H1 (cell line): ENCODE results near the gene ZNF366. TPM values are rescaled to one million over a fixed set of nuclear protein-coding genes. Genes with fewer than 3 reads are reported as not detected.

Source experiments
- CTCF ChIA-PET: fragments of 300-600 bp; sonication (Branson Sonifier 250); formaldehyde crosslinking; loops from one replicate; lab custom pipeline; 2021; ENCODE audit not compliant: partially characterized antibody; lab: Charles Lee
- POLR2A ChIA-PET: fragments of 300-600 bp; sonication (Branson Sonifier 250); formaldehyde crosslinking; loops from one replicate; lab custom pipeline; 2021; ENCODE audit warnings: inconsistent platforms; ENCODE audit not compliant: partially characterized antibody; lab: Charles Lee
- DNase-seq, 2 experiments: peaks; one replicate each; pipeline versions ENCODE4 v3.0.0 to v3.0.0-alpha.2; 2010 to 2022; ENCODE audit warnings: low spot score in 2 of 2, low read depth in 1 of 2, mixed read lengths in 1 of 2
- FAIRE-seq: peaks from 2 replicates; lab custom pipeline; 2011; peaks lifted over from hg19 to GRCh38; lab: Jason Lieb, UNC
- H2AFZ ChIP-seq: 2 replicates; pipeline ENCODE4 v1.8.1; 2012; ENCODE audit warnings: low read length, inconsistent platforms
- H2AK5ac ChIP-seq: 2 replicates; pipeline ENCODE4 v1.6.1; 2013; ENCODE audit warnings: low read depth, low read length
- H2BK120ac ChIP-seq: replicated peaks from 2 replicates; pipeline ENCODE3; 2013; ENCODE audit warnings: low read depth, low read length, inconsistent platforms
- H2BK12ac ChIP-seq: 2 replicates; pipeline ENCODE4 v1.6.1; 2013; ENCODE audit warnings: low read depth, low read length
- H2BK15ac ChIP-seq: 2 replicates; pipeline ENCODE4 v1.6.1; 2013; ENCODE audit warnings: low read length
- H2BK20ac ChIP-seq: 2 replicates; pipeline ENCODE4 v1.6.1; 2013; ENCODE audit warnings: low read length
- H2BK5ac ChIP-seq: 2 replicates; pipeline ENCODE4 v1.6.1; 2013; ENCODE audit warnings: low read depth, low read length
- H3K14ac ChIP-seq: 2 replicates; pipeline ENCODE4 v1.6.1; 2013; ENCODE audit warnings: inconsistent platforms; ENCODE audit not compliant: insufficient read length
- H3K18ac ChIP-seq: 2 replicates; pipeline ENCODE4 v1.6.1; 2013; ENCODE audit warnings: low read length; ENCODE audit errors: extremely low read depth
- H3K23ac ChIP-seq: 2 replicates; pipeline ENCODE4 v1.6.1; 2013; ENCODE audit warnings: inconsistent platforms; ENCODE audit not compliant: insufficient read length
- H3K23me2 ChIP-seq: 2 replicates; pipeline ENCODE4 v1.6.1; 2013; ENCODE audit warnings: low read depth, low read length
- H3K27ac ChIP-seq: 2 replicates; pipeline ENCODE4 v1.6.1; 2011; ENCODE audit warnings: low read depth, low read length, inconsistent platforms
- H3K27me3 ChIP-seq, 4 experiments: replicated peaks in 1 of 4; 1 replicate in 1 of 4; 2 replicates in 3 of 4; pipeline versions ENCODE4 v1.6.1 to v1.8.1; 2011 to 2013; ENCODE audit warnings: low read length in 3 of 4, mild to moderate bottlenecking in 3 of 4, inconsistent platforms in 2 of 4, mixed read lengths in 2 of 4, moderate library complexity in 1 of 4; ENCODE audit not compliant: control insufficient read depth in 3 of 4, insufficient read depth in 3 of 4; ENCODE audit errors: extremely low read depth in 1 of 4
- H3K36me3 ChIP-seq, 4 experiments: 2 replicates each; pipeline versions ENCODE4 v1.6.1 to v1.8.1; 2011 to 2013; ENCODE audit warnings: mild to moderate bottlenecking in 4 of 4, low read length in 3 of 4, moderate library complexity in 2 of 4, control low read depth in 1 of 4, inconsistent platforms in 1 of 4; ENCODE audit not compliant: insufficient read depth in 4 of 4, control insufficient read depth in 2 of 4
- H3K4ac ChIP-seq: replicated peaks from 2 replicates; pipeline ENCODE3; 2013; ENCODE audit warnings: low read length, low read depth, mixed read lengths, inconsistent platforms; ENCODE audit not compliant: insufficient read length
- H3K4me1 ChIP-seq, 4 experiments: replicated peaks in 1 of 4; 1 replicate in 1 of 4; 2 replicates in 3 of 4; pipeline versions ENCODE4 v1.6.1 to v1.8.1; 2011 to 2013; ENCODE audit warnings: low read length in 3 of 4, inconsistent platforms in 2 of 4, mixed read lengths in 1 of 4; ENCODE audit not compliant: insufficient read depth in 4 of 4, control insufficient read depth in 3 of 4
- H3K4me2 ChIP-seq, 2 experiments: 2 replicates each; pipeline versions ENCODE4 v1.6.1 to v1.8.1; 2011 to 2013; ENCODE audit warnings: low read depth in 2 of 2, low read length in 2 of 2, control low read depth in 1 of 2, inconsistent platforms in 1 of 2, mild to moderate bottlenecking in 1 of 2; ENCODE audit not compliant: insufficient read depth in 1 of 2
- H3K4me3 ChIP-seq, 4 experiments: fragments of 200-600, 300-600 bp in 1 of 4; sonication (generic), shearing (Covaris generic), sonication (Bioruptor Twin) in 1 of 4; 2 replicates each; pipeline versions ENCODE4 v1.5.1 to v1.8.1; 2011 to 2016; ENCODE audit warnings: low read length in 4 of 4, low read depth in 3 of 4, control low read depth in 2 of 4, inconsistent platforms in 2 of 4, mild to moderate bottlenecking in 2 of 4, mixed read lengths in 1 of 4, moderate library complexity in 1 of 4; ENCODE audit not compliant: insufficient read depth in 2 of 4; ENCODE audit errors: extremely low read depth in 1 of 4
- H3K56ac ChIP-seq: replicated peaks from 2 replicates; pipeline ENCODE3; 2013; ENCODE audit warnings: low read depth, mild to moderate bottlenecking, mixed read lengths, low read length, inconsistent platforms; ENCODE audit not compliant: insufficient read length
- H3K79me1 ChIP-seq: 2 replicates; pipeline ENCODE4 v1.6.1; 2013; ENCODE audit warnings: low read depth, low read length, control low read depth
- H3K79me2 ChIP-seq, 2 experiments: 2 replicates each; pipeline versions ENCODE4 v1.6.1 to v1.8.1; 2012 to 2013; ENCODE audit warnings: low read length in 2 of 2, mild to moderate bottlenecking in 2 of 2, inconsistent platforms in 1 of 2; ENCODE audit not compliant: insufficient read depth in 2 of 2, control insufficient read depth in 1 of 2
- H3K9ac ChIP-seq, 4 experiments: replicated peaks in 1 of 4; 1 replicate in 1 of 4; 2 replicates in 3 of 4; pipeline versions ENCODE4 v1.6.1 to v1.8.1; 2011 to 2013; ENCODE audit warnings: low read depth in 3 of 4, low read length in 3 of 4, control low read depth in 2 of 4, mild to moderate bottlenecking in 2 of 4, moderate library complexity in 2 of 4, inconsistent platforms in 1 of 4; ENCODE audit errors: extremely low read depth in 1 of 4
- H3K9me3 ChIP-seq, 2 experiments: 2 replicates each; pipeline versions ENCODE4 v1.6.1 to v1.8.1; 2012 to 2013; ENCODE audit warnings: mild to moderate bottlenecking in 2 of 2, moderate library complexity in 2 of 2, control low read depth in 1 of 2, inconsistent platforms in 1 of 2, low read depth in 1 of 2, low read length in 1 of 2, mixed read lengths in 1 of 2; ENCODE audit not compliant: insufficient read depth in 2 of 2
- H4K20me1 ChIP-seq, 2 experiments: replicated peaks in 1 of 2; 2 replicates each; pipeline versions ENCODE3 to v1.8.1; 2011 to 2013; ENCODE audit warnings: inconsistent platforms in 2 of 2, low read length in 2 of 2, mild to moderate bottlenecking in 1 of 2; ENCODE audit not compliant: insufficient read depth in 2 of 2, control insufficient read depth in 1 of 2
- H4K5ac ChIP-seq: 2 replicates; pipeline ENCODE4 v1.6.1; 2013; ENCODE audit warnings: low read length, low read depth, mixed read lengths, inconsistent platforms; ENCODE audit not compliant: insufficient read length
- H4K8ac ChIP-seq: 2 replicates; pipeline ENCODE4 v1.8.0; 2013; ENCODE audit warnings: mild to moderate bottlenecking, moderate library complexity, low read length, inconsistent platforms; ENCODE audit not compliant: insufficient read depth; ENCODE audit errors: extremely low read depth
- H4K91ac ChIP-seq: replicated peaks from 2 replicates; pipeline ENCODE3; 2013; ENCODE audit warnings: low read length, mixed read lengths, inconsistent platforms; ENCODE audit not compliant: insufficient read length
- BACH1 ChIP-seq: IDR thresholded peaks from 2 replicates; pipeline ENCODE4 v1.6.1; 2012; ENCODE audit warnings: low read length, improper control_type of control experiment
- GABPA ChIP-seq: IDR thresholded peaks from 2 replicates; pipeline ENCODE4 v1.6.1; 2011; ENCODE audit warnings: mild to moderate bottlenecking, low read length, moderate library complexity, borderline replicate concordance; ENCODE audit not compliant: insufficient read depth
- JUN ChIP-seq: IDR thresholded peaks from 2 replicates; pipeline ENCODE4 v1.6.1; 2011; ENCODE audit warnings: low read depth, mild to moderate bottlenecking, improper control_type of control experiment, low read length
- KDM4A ChIP-seq: IDR thresholded peaks from one replicate; pipeline ENCODE4 v1.7.1; 2012; ENCODE audit warnings: low read depth, mild to moderate bottlenecking, moderate library complexity, low read length, inconsistent platforms; ENCODE audit not compliant: severe bottlenecking
- PHF8 ChIP-seq: fragments of 200-600 bp; sonication (generic); conservative IDR thresholded peaks from 2 replicates; pipeline ENCODE4 v1.7.1; 2012; ENCODE audit warnings: low read depth, mild to moderate bottlenecking, inconsistent platforms, low read length, moderate library complexity
- POLR2A ChIP-seq, 2 experiments: IDR thresholded peaks; 1 replicate in 1 of 2; 2 replicates in 1 of 2; pipeline ENCODE4 v1.6.1; 2011; ENCODE audit warnings: low read depth in 2 of 2, low read length in 2 of 2, mild to moderate bottlenecking in 2 of 2; ENCODE audit errors: control extremely low read depth in 1 of 2
- SP2 ChIP-seq: IDR thresholded peaks from 2 replicates; pipeline ENCODE4 v1.6.1; 2012; ENCODE audit warnings: mild to moderate bottlenecking, low read length, inconsistent platforms
- TAF7 ChIP-seq: optimal IDR thresholded peaks from 2 replicates; pipeline ENCODE3; 2011; ENCODE audit warnings: low read depth, mild to moderate bottlenecking, inconsistent platforms, low read length, moderate library complexity, borderline replicate concordance
- WGBS, 2 experiments: shearing (Covaris generic) in 1 of 2; methylation state at CpG; one replicate each; pipeline versions ENCODE4 v1.1.6 to v1.1.7; 2013 to 2015; ENCODE audit warnings: low lambda C conversion rate in 2 of 2, mixed read lengths in 2 of 2, inconsistent platforms in 1 of 2, low coverage in 1 of 2, missing lambda C conversion rate in 1 of 2; ENCODE audit not compliant: insufficient replicate concordance in 2 of 2, insufficient coverage in 1 of 2, insufficient read length in 1 of 2; ENCODE audit errors: extremely low coverage in 1 of 2, missing lambda C conversion rate in 1 of 2; 5-methylcytosine and 5-hydroxymethylcytosine counted together
- polyA plus RNA-seq, 7 experiments: library from polyadenylated mRNA; depleted of rRNA in 3 of 7; stranded (reverse) in 5 of 7; unstranded in 2 of 7; fragments of >200 nt in 5 of 7; fragments of 200-250 nt in 2 of 7; gene quantifications; 1 replicate in 5 of 7; 2 replicates in 1 of 7; 4 replicates in 1 of 7; pipeline versions ENCODE4 v1.2.1 to v1.2.3, GENCODE V29; 2011 to 2013; ENCODE audit warnings: missing spikeins in 2 of 7, mixed read lengths in 2 of 7
- total RNA-seq: library from RNA; stranded (reverse); fragmentation: NEBNext Ultra II Directional; extraction: Animal tissue kit (Norgen Biotek cat#: 25700); gene quantifications from 2 replicates; pipeline ENCODE4 v1.2.1, GENCODE V29; 2021

The ZNF366 gene
- total and polyA plus RNA-seq, 2 of the 8 experiments (the other 6 are each of a cell fraction or from before 2014, with no cell fraction given): not detected

- no peak overlapping the region for H2BK20ac ChIP-seq
- no peak overlapping the region for H2BK5ac ChIP-seq
- no peak overlapping the region for H3K9ac ChIP-seq
- H3K36me3 ChIP-seq: no peaks in the 10 kb centered on the region
- no peak overlapping the region for H4K91ac ChIP-seq
- H3K23me2 ChIP-seq: no peaks in the 10 kb centered on the region
- no peak overlapping the region for H3K4ac ChIP-seq
- H2BK120ac ChIP-seq: no peak overlapping the region
- H3K79me2 ChIP-seq: no peaks in the 10 kb centered on the region
- H3K27ac ChIP-seq: no peak overlapping the region
- H3K9me3 ChIP-seq: no peaks in the 10 kb centered on the region
- ChIA-PET CTCF (interaction anchor here (1.0 to 1.3 kb wide), 4 partner anchors 9 to 279 kb away, joined by 3 to 4 read pairs (median 3); no protein-coding TSS in a partner anchor), POLR2A (no interaction called here)
- H3K18ac ChIP-seq: no peak overlapping the region
- H2BK15ac ChIP-seq: no peak overlapping the region
- TF ChIP-seq GABPA: no peak
- TF ChIP-seq POLR2A (IDR thresholded peaks at IDR 0.05; ENCODE audit: control extremely low read depth in 1 of 2, low read depth in 2 of 2, low read length in 2 of 2): no peak
- no peak for TF ChIP-seq KDM4A
- no peak for TF ChIP-seq BACH1
- no peak for TF ChIP-seq SP2
- no peak for TF ChIP-seq PHF8
- TF ChIP-seq JUN: no peak
- no peak for TF ChIP-seq TAF7
- H3K4me2 ChIP-seq: no peak overlapping the region
- no peaks in the 10 kb centered on the region for H3K27me3 ChIP-seq
- no peak overlapping the region for H2AK5ac ChIP-seq
- no peak overlapping the region for H4K8ac ChIP-seq
- H2AFZ ChIP-seq: no peak overlapping the region
- 91% methylated on average over 5 of the region's 5 CpGs; no CpG with 5 or more reads in 1 of the 2 experiments for WGBS, 2 experiments
- no peak overlapping the region for H3K4me3 ChIP-seq
- no peak for FAIRE-seq
- H3K14ac ChIP-seq: no peak overlapping the region
- H3K4me1 ChIP-seq: peaks cover 0 to 12% (median 4%) of the 10 kb centered on the region in 4 experiments; a peak in 5 of 7 replicates
- H4K5ac ChIP-seq: no peak overlapping the region
- no peaks in the 10 kb centered on the region for H4K20me1 ChIP-seq
- H3K23ac ChIP-seq: no peak overlapping the region
- DNase-seq: no peak
- H3K79me1 ChIP-seq: no peaks in the 10 kb centered on the region
- H3K56ac ChIP-seq: no peak overlapping the region
- H2BK12ac ChIP-seq: no peak overlapping the region
Observed at GRCh38 chr5:72550595-72550994, 43.4 kb upstream of the ZNF366 start.
